Activated CD4-positive, alpha-beta T cell treated with anti-CD3 and anti-CD28 coated beads, Interleukin-10, Interleukin-2, amounts not matched to agents 100 ng/mL and 50 ng/mL, durations not matched to agents 16 hours and 8 hours (primary cell): ENCODE results near the gene INTS4.
A peak's percentile ranks its signal among the peaks of the same experiment; 100 is the strongest.
"Not testable (repeated sequence)": the region's sequence is repeated elsewhere in the genome, so short reads cannot be mapped to it uniquely, and the experiment has no call there.

Experiments used
- DNase-seq: peaks from one replicate; pipeline ENCODE4 v3.0.0-alpha.2; 2020

INTS4 gene

DNA sequence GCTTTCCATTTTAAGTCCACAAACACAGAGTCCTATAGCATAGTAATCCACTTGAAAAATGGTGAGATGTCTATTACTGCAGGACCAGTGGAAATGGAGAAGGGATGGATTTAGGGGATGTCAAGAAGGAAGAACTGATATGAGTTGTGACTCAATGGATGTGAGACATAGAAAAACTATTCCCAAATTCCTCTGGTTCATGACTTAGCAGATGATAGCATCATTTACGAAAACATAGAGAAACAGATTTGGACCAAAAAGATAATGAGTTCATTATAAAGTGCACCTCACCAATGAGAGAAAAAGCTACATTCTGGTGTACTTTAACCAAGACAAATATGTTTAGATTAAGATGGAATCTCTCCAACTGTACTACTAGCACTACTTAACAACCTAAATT is 51.2 kb downstream of the INTS4 start:
- DNase-seq = not testable (repeated sequence)

DNA sequence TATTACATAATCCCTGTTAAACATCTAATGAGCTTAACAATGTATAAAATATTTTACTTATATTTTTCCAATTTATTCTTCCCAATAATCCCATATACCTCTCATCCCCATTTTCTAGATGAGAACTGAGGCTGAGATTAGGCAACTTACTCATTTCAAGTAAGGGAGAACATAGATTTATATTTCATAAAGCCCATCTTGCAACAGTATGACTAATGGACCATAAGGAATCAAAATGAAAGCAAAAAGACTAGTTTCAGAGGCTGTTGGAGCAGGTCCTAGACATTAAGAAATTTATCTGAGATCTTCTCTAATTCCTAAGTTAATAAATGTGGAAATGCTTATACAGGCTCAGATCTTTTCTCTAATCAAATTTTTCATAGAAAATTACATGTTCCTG is 52.0 kb downstream of the INTS4 start:
- DNase-seq = not testable (repeated sequence)

DNA sequence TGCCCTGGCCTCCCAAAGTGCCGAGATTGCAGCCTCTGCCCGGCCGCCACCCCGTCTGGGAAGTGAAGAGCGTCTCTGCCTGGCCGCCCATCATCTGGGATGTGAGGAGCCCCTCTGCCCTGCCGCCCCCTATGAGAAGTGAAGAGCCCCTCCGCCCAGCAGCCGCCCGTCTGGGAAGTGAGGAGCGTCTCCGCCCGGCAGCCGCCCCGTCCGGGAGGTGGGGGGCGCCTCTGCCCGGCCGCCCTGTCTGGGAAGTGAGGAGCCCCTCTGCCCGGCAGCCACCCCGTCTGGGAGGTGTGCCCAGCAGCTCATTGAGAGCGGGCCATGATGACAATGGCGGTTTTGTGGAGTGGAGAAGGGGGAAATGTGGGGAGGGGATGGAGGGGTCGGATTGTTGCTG is 60.9 kb downstream of the INTS4 start:
- DNase-seq = not testable (repeated sequence)

DNA sequence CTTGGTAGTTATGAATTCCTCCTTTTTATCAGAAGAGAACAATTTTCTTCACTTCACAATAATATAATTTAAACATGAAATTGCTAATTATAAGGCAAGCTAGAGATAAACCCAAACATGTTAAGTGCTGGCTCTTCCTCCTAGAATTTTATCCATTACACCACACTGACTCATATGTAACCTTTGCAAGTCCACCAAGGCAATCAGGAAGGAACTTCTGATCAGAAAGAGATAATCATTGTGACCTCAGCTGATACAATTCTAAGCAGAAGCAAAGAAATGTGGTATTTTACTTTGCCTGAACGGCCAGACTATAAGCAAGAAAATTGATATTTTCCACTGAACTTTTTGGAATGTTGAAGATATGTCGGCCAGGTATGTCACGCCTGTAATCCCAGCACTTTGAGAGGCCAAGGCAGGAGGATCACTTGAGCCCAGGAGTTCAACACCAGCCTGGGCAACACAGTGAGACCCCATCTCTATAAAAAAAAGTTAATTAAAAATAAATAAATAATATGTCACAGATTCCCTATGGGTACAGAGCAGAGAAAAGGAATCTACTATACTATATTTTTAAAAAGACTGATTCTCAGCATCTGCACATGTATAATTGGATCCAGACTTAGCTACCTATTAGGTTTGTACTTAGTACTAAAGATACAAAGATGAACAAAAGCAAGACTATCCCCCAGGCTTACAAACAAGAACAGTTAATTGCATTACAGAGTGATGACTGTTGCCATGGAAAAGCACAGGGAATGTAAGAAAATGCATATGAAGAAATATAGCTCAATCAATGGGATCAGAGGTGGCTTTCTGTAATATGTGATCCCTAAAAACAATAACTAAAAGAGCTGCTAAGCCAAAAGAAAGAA is 63.9 kb downstream of the INTS4 start:
- not testable (repeated sequence) for DNase-seq

- not testable (repeated sequence) for DNase-seq
Measured at GRCh38 chr11:77917713-77918112, 76.8 kb downstream of the INTS4 start.

GRCh38 chr11:77914307-77914791 is 80.1 kb downstream of the INTS4 start:
- DNase-seq = not testable (repeated sequence)

- DNase-seq = not testable (repeated sequence)
Measured at GRCh38 chr11:77913608-77914306, 80.7 kb downstream of the INTS4 start.

DNA sequence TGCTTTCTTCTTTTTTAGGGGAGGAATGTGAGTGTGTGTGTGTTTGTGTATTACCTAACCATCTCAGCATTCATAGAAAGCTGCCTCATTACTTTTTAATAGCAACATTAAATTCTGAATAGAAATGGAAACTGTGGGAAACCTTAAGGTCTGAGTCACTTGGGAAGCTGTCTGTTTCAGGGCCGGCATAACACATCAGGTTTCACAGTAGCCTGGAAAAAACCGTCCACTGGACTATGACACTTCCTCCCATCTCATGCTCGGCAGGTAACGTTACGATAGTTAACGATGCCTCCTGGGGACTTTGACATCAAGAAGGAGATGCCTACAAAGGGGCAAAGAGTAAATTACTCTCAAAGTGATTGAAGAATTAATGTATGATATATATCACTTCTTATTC is 83.6 kb downstream of the INTS4 start:
- DNase-seq = not testable (repeated sequence)

DNA sequence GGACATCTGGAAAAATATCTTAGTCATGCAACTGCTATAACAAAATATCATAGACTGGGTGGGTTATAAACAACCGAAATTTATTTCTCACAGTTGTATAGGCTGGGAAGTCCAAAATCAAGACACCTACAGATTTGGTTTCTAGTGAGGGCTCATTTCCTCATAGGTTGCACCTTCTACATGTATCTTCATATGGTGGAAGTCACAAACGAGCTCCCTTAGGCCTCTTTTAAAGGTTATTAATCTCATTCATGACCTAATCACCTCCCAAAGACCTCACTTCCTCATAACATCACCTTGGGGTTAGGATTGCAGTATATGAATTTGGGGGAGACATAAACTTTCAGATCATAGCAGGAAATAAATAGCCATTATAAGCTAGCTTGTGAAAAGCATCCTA is 85.2 kb downstream of the INTS4 start:
- no peak for DNase-seq

DNA sequence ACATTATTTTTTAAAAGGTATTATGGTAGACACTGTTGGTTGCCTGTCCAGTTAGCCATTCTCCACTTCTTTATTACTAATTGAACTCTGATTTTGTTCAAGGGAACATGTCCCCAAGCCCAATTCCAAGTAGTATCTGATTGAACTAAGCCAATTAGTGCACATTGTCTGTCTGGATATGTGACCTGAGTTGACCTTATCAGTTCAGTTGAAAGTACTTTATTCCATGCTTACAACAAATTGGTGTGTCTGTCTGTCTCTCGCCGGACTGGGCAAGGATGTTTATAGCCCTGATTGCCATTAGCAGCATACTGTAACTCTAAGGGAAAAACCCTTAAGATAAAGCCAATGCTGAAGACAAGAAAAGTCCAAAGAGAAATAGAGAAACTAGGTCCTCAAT is 85.6 kb downstream of the INTS4 start:
- DNase-seq = no peak

- not testable (repeated sequence) for DNase-seq
Measured at GRCh38 chr11:77894949-77895348, 99.5 kb downstream of the INTS4 start.

GRCh38 chr11:77891703-77892102 is 102.8 kb downstream of the INTS4 start:
- DNase-seq = not testable (repeated sequence)

GRCh38 chr11:77891256-77891655 is 103.2 kb downstream of the INTS4 start:
- not testable (repeated sequence) for DNase-seq

DNA sequence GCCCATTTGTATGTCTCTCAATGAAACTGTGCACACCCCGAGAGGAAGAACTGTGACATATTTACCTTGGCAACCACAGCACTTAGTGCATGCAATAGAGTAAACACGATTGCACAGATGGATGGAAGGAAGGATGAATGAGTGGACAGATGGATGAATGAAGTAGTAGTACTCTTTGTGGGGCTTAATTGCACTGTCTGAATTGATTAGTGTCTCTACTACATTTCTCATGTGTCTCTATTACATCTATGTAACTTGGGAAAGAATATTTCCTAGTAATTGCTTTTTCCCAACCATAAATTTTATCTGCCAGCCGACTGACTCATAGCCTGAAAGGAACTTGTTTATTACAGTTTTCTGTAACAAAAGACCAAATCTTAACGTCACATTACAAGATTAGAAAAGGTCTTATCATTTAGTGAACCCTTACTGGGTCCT is 103.8 kb downstream of the INTS4 start:
- DNase-seq = not testable (repeated sequence)

GRCh38 chr11:77890100-77890614 is 104.3 kb downstream of the INTS4 start:
- not testable (repeated sequence) for DNase-seq

DNA sequence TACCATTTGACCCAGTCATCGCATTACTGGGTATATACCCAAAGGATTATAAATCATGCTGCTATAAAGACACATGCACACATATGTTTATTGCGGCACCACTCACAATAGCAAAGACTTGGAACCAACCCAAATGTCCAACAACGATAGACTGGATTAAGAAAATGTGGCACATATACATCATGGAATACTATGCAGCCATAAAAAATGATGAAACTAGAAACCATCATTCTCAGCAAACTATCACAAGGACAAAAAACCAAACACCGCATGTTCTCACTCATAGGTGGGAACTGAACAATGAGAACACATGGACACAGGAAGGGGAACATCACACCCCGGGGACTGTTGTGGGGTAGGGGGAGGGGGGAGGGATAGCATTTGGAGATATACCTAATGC is 105.4 kb downstream of the INTS4 start:
- not testable (repeated sequence) for DNase-seq

DNA sequence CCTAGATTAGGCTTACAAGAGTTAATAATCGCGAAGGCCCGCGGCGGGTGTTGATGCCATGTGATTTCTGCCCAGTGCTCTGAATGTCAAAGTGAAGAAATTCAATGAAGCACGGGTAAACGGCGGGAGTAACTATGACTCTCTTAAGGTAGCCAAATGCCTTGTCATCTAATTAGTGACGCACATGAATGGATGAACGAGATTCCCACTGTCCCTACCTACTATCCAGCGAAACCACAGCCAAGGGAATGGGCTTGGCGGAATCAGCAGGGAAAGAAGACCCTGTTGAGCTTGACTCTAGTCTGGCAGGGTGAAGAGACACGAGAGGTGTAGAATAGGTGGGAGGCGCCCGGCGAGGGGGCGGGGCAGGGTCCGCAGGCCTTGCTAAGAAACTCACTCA is 108.1 kb downstream of the INTS4 start:
- no peak for DNase-seq

DNA sequence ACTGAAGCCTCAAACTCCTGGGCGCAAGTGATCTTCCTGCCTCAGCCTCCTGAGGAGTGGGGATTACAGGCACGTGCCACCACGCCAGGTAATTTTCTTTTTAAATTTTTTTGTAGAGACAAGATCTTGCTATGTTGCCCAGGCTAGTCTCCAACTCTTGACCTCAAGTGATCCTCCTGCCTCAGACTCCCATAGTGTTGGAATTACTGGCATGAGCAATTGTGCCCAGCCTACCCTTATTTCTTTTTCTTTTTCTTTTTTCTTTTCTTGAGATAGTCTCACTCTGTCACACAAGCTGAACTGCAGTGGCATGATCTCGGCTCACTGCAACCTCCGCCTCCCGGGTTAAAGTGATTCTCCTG is 109.7 kb downstream of the INTS4 start:
- DNase-seq = no peak

GRCh38 chr11:77884186-77884828 is 110.2 kb downstream of the INTS4 start:
- no peak for DNase-seq

- no peak for DNase-seq
Measured at GRCh38 chr11:77883775-77884174, 110.7 kb downstream of the INTS4 start.

GRCh38 chr11:77882396-77882795 is 112.1 kb downstream of the INTS4 start:
- no peak for DNase-seq

DNA sequence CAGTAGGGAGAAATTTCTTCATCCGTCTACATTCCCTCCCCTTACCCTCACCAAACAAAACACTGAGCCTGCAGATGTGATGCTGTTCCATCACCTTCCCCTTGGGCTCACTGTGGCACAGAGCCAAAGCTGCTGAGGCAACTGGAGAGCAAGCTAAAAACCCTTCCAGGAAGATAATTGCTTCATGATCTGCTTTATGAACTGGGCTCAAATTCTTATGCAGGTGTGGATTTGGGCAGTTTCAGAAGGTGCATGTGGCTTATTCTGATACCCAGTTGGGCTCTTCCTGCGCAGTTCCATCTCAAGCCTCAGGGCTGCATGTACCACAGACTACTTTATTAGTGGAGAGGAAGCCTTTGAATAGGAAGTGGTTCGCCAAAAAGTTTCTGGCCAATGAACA is 115.2 kb downstream of the INTS4 start:
- DNase-seq = peak; percentile 9

DNA sequence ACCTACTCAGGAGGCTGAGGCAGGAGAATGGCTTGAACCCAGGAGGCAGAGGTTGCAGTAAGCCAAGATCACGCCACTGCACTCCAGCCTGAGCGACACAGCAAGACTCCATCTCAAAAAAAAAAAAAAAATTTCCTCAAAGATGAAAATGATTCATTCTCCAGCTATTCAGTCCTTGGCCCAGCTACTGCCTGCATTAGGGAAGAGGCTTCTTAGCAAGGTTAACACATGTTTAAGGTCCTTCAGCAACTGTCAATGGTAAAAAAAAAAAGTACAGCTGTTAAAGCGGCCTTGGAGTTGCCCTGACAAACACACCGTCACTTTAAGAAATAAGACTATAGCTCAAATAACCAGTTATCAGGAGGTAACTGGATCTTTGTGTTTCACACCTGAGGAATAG is 116.2 kb downstream of the INTS4 start:
- DNase-seq = not testable (repeated sequence)
